ENCODE data around the gene ERCC1.
"Not testable (repeated sequence)": the region's sequence is repeated elsewhere in the genome, so short reads cannot be mapped to it uniquely, and the experiment has no call there.

Gene ERCC1

GRCh38 chr19:45424191-45425058, 708 bp upstream of the ERCC1 start:
- DNase-seq, result no peak

DNA sequence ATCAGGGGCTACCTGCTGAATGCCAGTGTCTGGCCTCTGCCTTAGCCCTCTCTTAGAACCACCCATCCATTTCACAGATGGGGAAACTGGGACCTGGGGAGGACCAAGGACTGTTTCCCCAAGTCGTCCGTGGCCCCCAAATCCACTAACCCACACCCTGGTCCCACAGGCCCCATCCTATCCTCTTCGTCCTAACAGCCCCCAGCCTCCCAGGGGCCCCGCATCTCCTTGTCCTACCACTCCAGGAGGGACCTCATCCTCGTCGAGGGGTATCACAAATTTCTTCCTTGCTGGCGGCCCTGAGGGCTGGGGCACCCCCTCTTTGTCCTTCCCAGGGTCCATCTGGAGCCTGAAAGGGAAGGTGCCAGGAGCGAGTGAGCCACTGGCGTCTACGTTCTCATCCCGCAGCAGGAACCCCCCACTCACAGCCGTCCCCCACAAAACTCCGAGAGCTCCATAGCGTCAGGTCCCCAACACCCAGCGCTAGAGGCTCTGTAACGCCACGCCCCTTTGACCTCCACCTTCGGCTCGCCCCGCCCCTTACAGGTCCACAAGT, 606 bp downstream of the ERCC1 start:
- no peak for DNase-seq

- no peak for DNase-seq
These were observed 1.7 kb downstream of the ERCC1 start for GRCh38 chr19:45421947-45422498.

DNA sequence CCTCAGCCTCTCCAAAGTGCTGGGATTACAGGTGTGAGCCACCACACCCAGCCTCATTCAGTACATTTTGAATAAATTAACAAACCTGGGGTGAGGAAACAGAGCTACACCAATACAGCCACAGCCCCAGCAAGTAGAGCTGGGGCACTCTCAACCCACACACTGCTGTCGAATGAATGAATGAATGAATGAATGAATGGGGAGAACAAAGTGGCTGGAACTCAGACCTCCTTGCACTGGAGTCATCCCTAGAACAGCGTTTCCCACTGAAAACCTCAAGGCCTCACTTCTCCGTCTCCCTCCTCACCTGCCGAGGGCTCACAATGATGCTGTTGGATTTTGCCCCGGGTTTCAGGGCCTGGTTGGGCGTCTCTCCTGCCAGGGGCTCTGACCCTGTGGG, 2.8 kb downstream of the ERCC1 start:
- no peak for DNase-seq

- no peak for DNase-seq
These were observed 3.4 kb downstream of the ERCC1 start for GRCh38 chr19:45420356-45420755.

DNA sequence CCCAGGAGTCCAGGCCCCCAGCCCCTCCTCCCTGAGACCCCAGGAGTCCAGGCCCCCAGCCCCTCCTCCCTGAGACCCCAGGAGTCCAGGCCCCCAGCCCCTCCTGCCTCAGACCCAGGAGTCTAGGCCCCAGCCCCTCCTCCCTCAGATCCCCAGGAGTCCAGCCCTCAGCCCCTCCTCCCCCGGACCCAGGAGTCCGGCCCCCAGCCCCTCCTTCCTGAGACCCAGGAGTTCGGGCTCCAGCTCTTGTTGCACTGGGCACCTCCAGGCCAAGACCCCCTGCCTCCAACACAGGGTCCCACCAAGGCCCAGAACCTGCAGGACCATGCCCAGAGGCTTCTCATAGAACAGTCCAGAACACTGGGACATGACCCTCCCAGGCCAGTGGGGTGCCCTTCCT, 3.8 kb downstream of the ERCC1 start:
- no peak for DNase-seq

DNA sequence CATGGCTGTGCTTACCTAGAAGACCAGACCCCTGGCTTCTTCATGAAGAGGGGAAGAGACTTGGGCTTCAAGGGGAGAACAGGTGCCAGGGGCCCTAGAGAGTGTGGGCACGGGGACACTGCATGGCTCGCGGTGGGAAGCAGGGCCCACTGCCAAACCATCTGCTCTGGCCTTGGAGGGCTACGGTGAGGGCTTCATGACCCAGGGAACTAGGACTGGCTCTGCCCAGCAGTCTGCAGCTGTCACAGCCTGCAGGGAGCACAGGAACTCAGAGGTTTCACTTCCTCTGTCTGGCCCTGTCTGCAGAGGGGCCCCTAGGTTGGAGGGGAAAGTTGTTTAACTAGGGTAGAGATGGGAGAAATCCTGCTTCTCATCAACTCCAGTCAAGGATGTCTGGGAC, 4.3 kb downstream of the ERCC1 start:
- no peak for DNase-seq

DNA sequence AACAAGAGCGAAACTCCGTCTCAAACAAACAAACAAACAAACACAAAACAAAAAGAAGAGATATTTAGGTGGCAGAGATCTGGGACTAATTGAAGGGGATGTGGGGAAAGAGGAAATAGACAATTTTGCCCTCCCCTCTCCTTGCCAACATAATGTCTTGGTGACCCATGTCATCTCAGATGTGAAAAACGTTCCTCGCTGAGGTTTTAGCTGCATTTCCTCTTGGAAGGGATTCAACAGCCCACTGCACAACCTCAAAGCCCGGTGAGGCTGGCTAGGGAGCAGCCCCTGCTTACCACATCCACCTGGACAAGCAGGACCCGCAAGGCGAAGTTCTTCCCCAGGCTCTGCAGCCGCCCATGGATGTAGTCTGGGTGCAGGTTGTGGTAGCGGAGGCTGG, 4.9 kb downstream of the ERCC1 start:
- DNase-seq, result no peak

DNA sequence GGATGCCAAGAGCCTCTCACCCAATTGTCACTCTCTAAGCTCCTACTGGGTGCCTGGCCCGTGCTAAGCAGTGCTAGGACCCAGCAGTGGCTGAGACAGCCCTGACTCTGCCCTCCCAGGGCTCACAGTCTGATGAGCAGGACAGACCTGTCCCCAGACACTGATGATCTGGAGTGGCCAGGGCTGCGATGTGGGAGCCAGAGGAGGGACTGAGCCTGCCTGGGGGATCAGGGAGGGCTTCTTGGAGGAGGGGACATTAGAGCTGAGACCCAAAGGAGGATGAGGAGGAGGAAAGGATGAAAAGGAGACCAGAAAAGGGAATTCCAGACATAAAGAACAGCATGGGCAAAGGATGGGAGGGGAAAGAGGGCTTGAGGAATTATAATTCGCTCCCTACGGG, 6.6 kb downstream of the ERCC1 start:
- no peak for DNase-seq

GRCh38 chr19:45414468-45414867, 9.2 kb downstream of the ERCC1 start:
- no peak for DNase-seq

DNA sequence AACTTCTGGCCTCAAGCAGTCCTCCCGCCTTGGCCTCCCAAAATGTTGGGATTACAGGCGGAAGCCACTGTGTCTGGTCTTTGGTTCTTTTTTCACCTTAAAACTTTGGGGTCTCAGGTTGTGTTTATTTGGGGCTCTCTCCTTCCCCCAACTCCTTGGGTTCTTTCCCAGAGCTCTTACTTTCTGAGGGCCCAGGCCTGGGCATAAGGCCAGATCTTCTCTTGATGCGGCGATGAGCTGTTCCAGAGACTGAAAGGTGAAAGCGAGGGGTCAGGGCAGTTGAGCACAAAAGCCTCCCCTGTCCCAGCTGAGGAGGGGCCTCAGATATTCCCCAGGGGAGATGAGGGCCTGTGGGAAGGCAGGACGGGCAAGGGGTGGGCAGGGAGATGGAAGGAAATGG, 10.2 kb downstream of the ERCC1 start:
- no peak for DNase-seq

- not testable (repeated sequence) for DNase-seq
These were observed 13.4 kb downstream of the ERCC1 start for GRCh38 chr19:45410330-45410729.

DNA sequence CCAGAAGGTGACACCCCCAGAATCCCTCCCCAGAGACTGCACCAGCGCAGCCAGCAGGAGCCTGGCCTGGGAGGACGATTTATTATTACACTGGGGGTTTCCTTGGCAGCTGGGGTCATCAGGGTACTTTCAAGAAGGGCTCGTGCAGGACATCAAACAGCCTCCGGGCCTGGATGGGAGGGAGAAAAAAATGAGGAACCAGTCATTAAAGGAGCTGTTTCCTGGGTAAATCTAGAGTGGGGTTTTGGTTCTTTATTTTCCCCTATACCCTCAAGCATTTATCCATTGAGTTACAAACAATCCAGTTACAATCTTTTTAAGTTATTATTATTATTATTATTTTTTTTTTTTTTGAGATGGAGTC, 14.2 kb downstream of the ERCC1 start:
- DNase-seq, result no peak

GRCh38 chr19:45408830-45409556, 14.7 kb downstream of the ERCC1 start:
- no peak for DNase-seq

DNA sequence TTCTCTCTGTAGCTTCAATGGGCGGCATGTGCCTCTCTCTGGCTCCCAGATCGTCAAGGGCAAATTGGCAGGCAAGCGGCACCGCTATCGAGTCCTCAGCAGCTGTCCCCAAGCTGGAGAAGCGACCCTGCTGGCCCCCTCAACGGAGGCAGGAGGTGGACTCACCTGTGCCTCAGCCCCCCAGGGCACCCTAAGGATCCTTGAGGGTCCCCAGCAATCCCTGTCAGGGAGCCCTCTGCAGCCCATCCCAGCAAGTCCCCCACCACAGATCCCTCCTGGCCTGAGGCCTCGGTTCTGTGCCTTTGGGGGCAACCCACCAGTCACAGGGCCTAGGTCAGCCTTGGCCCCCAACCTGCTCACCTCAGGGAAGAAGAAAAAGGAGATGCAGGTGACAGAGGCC, 15.6 kb downstream of the ERCC1 start:
- no peak for DNase-seq

DNA sequence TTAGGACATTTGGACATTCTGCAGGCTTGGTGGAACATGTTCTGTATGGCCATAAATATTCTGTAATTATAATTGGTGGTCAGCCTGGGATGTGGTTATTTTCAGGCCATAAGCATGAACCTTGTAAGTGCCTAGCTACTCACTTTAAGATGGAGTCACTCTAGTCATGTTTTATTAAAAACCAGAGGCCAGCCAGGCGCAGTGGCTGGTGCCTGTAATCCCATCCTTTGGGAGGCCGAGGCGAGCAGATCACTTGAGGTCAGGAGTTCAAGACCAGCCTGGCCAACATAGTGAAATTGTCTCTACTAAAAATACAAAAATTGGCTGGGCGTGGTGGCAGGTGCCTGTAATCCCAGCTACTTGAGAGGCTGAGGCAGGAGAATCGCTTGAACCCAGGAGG, 16.1 kb downstream of the ERCC1 start:
- not testable (repeated sequence) for DNase-seq

GRCh38 chr19:45407091-45407375, 16.7 kb downstream of the ERCC1 start:
- DNase-seq, result no peak

DNA sequence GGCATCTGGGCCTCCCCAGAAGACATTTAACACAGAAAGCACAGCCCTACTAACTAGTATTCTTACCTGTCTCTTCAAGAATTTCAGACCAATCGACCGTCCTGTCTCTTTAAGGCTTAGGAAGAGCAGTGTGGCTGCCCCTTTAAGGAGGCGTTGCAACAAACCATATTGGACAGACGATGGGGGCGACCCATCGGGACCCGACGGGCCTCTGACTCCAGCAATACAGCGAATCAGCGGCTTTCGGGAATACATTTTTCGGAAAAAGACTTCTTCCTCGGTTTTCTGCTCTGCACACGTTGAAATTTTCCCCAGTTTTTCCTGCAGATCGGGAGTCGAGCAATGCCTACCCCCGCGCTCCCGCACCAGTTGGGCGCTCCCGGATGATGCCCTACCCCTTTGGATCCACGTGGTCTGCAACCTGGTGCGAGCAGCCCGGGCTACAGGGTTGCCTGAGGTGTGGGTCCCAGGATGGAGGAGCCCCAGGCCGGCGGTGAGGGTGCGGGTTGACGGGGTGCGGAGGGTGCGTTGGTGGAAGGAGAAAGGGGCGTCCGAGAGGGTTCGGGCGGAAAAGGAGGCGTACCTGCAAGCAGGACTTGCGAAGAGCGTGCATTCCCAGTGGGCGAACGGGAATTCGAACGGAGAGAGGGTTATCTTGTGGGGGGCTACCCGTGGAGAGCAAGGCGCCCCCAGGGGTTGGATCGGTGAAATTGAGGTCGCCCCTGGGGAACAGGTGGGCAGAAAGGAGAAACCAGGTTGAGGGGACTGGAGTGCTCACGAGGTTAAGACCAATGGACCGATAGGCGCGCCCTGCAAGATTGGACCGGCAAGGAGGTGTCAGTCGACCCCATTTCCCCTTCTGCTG, 17.3 kb downstream of the ERCC1 start, which contains the start of gene POLR1G:
Gene POLR1G (plus strand): TSS at position 419 of the 865 bp plus-strand sequence. CDS start 53 bp downstream, at position 472.
- peak; percentile 75 for DNase-seq

GRCh38 chr19:45405435-45406225, 18.1 kb downstream of the ERCC1 start:
- peak; percentile 49 for DNase-seq

- peak; percentile 72 for DNase-seq
These were observed 18.9 kb downstream of the ERCC1 start, which contains the start of gene PPP1R13L for GRCh38 chr19:45404557-45405434. TSS of gene PPP1R13L (minus strand) at chr19:45405069. CDS start at chr19:45398318, 6,751 bp downstream.
